ENCODE results near the gene ZXDC. TPM values are rescaled to one million over a fixed set of nuclear protein-coding genes. Genes with fewer than 3 reads are reported as not detected.

The ZXDC gene
- total RNA-seq, 1 donor from 2014 or later = 26.6 TPM

GRCh38 chr3:126448136-126448892, 27.4 kb downstream of the ZXDC start:
- H3K4me3 Mint-ChIP-seq (ENCODE audit: unreplicated experiment) = no peak overlapping the region
- no peak for TF ChIP-seq CTCF (IDR thresholded peaks at IDR 0.05)
- DNase-seq (ENCODE audit: low spot score) = no peak
- no peaks in the 10 kb centered on the region for H3K9me3 Mint-ChIP-seq (ENCODE audit: low read depth)
- H3K27ac Mint-ChIP-seq (ENCODE audit: unreplicated experiment) = no peak overlapping the region
- H3K36me3 Mint-ChIP-seq (ENCODE audit: low read depth) = peaks cover 15% of the 10 kb centered on the region
- no peaks in the 10 kb centered on the region for H3K27me3 Mint-ChIP-seq (ENCODE audit: low read depth)
- peaks cover 4% of the 10 kb centered on the region for H3K4me1 Mint-ChIP-seq (ENCODE audit: low read depth)

- no peak overlapping the region for H3K4me3 Mint-ChIP-seq (ENCODE audit: unreplicated experiment)
- peaks cover 4% of the 10 kb centered on the region for H3K4me1 Mint-ChIP-seq (ENCODE audit: low read depth)
- no peak for TF ChIP-seq CTCF (IDR thresholded peaks at IDR 0.05)
- no peak overlapping the region for H3K27ac Mint-ChIP-seq (ENCODE audit: unreplicated experiment)
- no peaks in the 10 kb centered on the region for H3K27me3 Mint-ChIP-seq (ENCODE audit: low read depth)
- H3K9me3 Mint-ChIP-seq (ENCODE audit: low read depth) = no peaks in the 10 kb centered on the region
- DNase-seq (ENCODE audit: low spot score) = no peak
- H3K36me3 Mint-ChIP-seq (ENCODE audit: low read depth) = peaks cover 17% of the 10 kb centered on the region
These were observed 28.1 kb downstream of the ZXDC start for GRCh38 chr3:126447456-126448106.

DNA sequence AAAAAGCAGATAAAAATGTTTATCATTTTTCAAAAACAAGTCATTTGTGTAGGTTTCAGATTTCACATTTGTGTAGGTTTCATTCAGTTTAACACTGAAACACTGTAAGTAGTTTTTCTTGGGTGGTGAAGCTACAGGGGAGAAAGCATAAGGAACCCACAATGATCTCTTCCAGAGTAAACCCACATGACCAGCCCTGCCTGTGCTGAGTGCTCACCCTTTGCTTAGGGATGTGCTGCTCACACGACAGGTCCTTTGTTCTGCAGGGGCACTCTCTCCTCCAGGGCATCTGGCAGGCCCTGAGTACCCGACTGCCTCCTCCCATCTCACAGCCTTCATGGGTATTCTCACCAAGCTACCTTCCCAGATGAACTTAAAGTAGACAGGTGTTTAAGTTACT, 28.9 kb downstream of the ZXDC start:
- no peaks in the 10 kb centered on the region for H3K9me3 Mint-ChIP-seq (ENCODE audit: low read depth)
- TF ChIP-seq CTCF (IDR thresholded peaks at IDR 0.05) = no peak
- H3K4me1 Mint-ChIP-seq (ENCODE audit: low read depth) = peaks cover 4% of the 10 kb centered on the region
- peaks cover 12% of the 10 kb centered on the region for H3K36me3 Mint-ChIP-seq (ENCODE audit: low read depth)
- H3K27me3 Mint-ChIP-seq (ENCODE audit: low read depth) = no peaks in the 10 kb centered on the region
- H3K4me3 Mint-ChIP-seq (ENCODE audit: unreplicated experiment) = no peak overlapping the region
- DNase-seq (ENCODE audit: low spot score) = no peak
- no peak overlapping the region for H3K27ac Mint-ChIP-seq (ENCODE audit: unreplicated experiment)

DNA sequence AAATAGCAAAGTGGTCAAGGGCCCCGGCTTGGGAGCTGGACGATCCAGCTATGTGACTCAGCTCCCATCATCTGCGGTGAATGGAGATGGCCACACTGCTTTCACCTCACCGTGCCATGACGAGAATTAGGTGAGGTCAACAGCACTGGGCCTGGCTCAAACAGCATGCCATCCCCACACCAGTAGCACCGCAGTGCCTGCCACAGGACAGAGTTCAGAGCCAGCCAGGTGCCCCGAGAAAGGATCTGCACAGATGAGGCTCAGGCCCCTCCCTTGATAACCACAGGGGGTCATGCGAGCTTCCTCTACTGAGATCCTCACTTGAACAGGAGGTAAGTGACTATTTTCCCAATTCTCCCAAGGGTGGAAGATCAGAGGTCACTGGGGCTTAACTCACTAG, 29.4 kb downstream of the ZXDC start:
- H3K27me3 Mint-ChIP-seq (ENCODE audit: low read depth) = no peaks in the 10 kb centered on the region
- no peak overlapping the region for H3K27ac Mint-ChIP-seq (ENCODE audit: unreplicated experiment)
- no peaks in the 10 kb centered on the region for H3K9me3 Mint-ChIP-seq (ENCODE audit: low read depth)
- TF ChIP-seq CTCF (IDR thresholded peaks at IDR 0.05) = no peak
- DNase-seq (ENCODE audit: low spot score) = no peak
- peaks cover 7% of the 10 kb centered on the region for H3K36me3 Mint-ChIP-seq (ENCODE audit: low read depth)
- H3K4me3 Mint-ChIP-seq (ENCODE audit: unreplicated experiment) = no peak overlapping the region
- peaks cover 4% of the 10 kb centered on the region for H3K4me1 Mint-ChIP-seq (ENCODE audit: low read depth)

DNA sequence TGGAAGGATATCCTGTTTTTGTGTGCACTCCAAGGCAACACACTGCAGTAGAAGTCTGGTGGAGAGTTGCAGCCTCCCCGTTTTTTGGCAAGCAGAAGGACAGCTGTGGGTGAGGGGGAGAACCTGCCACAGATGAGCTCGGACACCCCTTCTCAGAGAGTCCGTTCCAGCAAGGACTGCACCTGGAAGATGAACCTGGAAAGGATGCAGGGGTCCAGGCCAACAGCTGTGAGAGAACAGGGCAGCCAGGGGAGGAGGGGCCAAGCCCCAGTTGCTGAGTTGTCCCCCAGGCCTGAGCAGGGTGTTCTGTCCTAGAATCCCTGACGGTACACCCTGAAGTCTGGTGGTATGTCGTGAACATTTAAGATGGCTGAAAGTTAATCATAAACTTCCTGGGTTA, 30.2 kb downstream of the ZXDC start:
- no peak overlapping the region for H3K27ac Mint-ChIP-seq (ENCODE audit: unreplicated experiment)
- peaks cover 4% of the 10 kb centered on the region for H3K4me1 Mint-ChIP-seq (ENCODE audit: low read depth)
- no peaks in the 10 kb centered on the region for H3K9me3 Mint-ChIP-seq (ENCODE audit: low read depth)
- TF ChIP-seq CTCF (IDR thresholded peaks at IDR 0.05) = no peak
- H3K4me3 Mint-ChIP-seq (ENCODE audit: unreplicated experiment) = no peak overlapping the region
- H3K36me3 Mint-ChIP-seq (ENCODE audit: low read depth) = peaks cover 6% of the 10 kb centered on the region
- no peak for DNase-seq (ENCODE audit: low spot score)
- H3K27me3 Mint-ChIP-seq (ENCODE audit: low read depth) = no peaks in the 10 kb centered on the region

Data from chondrocyte (in vitro differentiated cells).